Glutamatergic neuron (in vitro differentiated cells): Measurements from ENCODE around the gene MRPL11. TPM values are rescaled to one million over a fixed set of nuclear protein-coding genes. Genes with fewer than 3 reads are reported as not detected.

ENCODE experiments used
- DNase-seq: peaks from one replicate; pipeline ENCODE4 v3.0.0; 2022
- H3K27ac Mint-ChIP-seq: one replicate; pipeline ENCODE4 v1.8.0; 2020; ENCODE audit warnings: mild to moderate bottlenecking, mixed read lengths, inconsistent platforms; ENCODE audit not compliant: unreplicated experiment
- H3K27me3 Mint-ChIP-seq: one replicate; pipeline ENCODE4 v1.8.0; 2020; ENCODE audit warnings: mild to moderate bottlenecking, moderate library complexity, mixed read lengths, inconsistent platforms; ENCODE audit not compliant: unreplicated experiment
- H3K36me3 Mint-ChIP-seq: one replicate; pipeline ENCODE4 v1.8.0; 2020; ENCODE audit warnings: mild to moderate bottlenecking, mixed read lengths, inconsistent platforms; ENCODE audit not compliant: unreplicated experiment
- H3K4me1 Mint-ChIP-seq: one replicate; pipeline ENCODE4 v1.8.0; 2020; ENCODE audit warnings: mild to moderate bottlenecking, low read depth, mixed read lengths, inconsistent platforms; ENCODE audit not compliant: unreplicated experiment
- H3K4me3 Mint-ChIP-seq: one replicate; pipeline ENCODE4 v1.8.0; 2020; ENCODE audit warnings: mild to moderate bottlenecking, mixed read lengths, inconsistent platforms; ENCODE audit not compliant: unreplicated experiment
- H3K9me3 Mint-ChIP-seq: one replicate; pipeline ENCODE4 v1.8.0; 2020; ENCODE audit warnings: mild to moderate bottlenecking, moderate library complexity, mixed read lengths, inconsistent platforms; ENCODE audit not compliant: unreplicated experiment
- CTCF ChIP-seq: fragments of 200-600 bp; sonication (generic); IDR thresholded peaks from one replicate; pipeline ENCODE4 v1.5.0; 2021; ENCODE audit not compliant: partially characterized antibody, unreplicated experiment
- total RNA-seq: library from RNA; stranded (reverse); fragmentation: NEBNext Ultra II Directional; extraction: Animal tissue kit (Norgen Biotek cat#: 25700); gene quantifications from one replicate; pipeline ENCODE4 v1.2.1, GENCODE V29; 2021; ENCODE audit not compliant: unreplicated experiment

The MRPL11 gene
- total RNA-seq, 1 donor from 2014 or later = 27.5 TPM

- Mint-ChIP-seq H3K27ac (no peak overlapping the region), H3K4me1 (no peaks in the 10 kb centered on the region), H3K36me3 (no peaks in the 10 kb centered on the region), H3K9me3 (peaks cover 3% of the 10 kb centered on the region), H3K27me3 (peaks cover 10% of the 10 kb centered on the region), H3K4me3 (no peak overlapping the region)
- peak; percentile 96 for TF ChIP-seq CTCF
- peak; percentile 84 for DNase-seq
These were observed 8.6 kb downstream of the MRPL11 start for GRCh38 chr11:66429983-66430602.

DNA sequence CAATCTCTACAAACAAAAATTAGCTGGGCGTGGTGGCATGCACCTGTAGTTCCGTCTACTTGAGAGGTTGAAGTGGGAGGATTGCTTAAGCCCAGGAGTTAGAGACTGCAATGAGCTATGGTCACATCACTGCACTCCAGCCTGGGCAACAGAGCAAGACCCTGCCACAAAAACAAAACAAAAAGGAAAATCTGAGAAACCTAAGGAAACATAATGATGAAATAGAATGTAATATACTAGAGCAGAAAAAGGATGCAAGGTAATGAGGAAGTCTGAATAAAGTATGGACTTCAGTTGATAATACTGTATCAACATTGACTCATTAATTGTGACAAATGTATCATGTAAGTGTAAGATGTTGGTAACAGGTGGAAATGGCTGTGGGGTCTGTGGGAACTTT is 9.7 kb downstream of the MRPL11 start:
- Mint-ChIP-seq H3K4me1 (no peaks in the 10 kb centered on the region), H3K36me3 (no peaks in the 10 kb centered on the region), H3K4me3 (peak overlapping the region; percentile 30), H3K27ac (no peak overlapping the region), H3K9me3 (peaks cover 3% of the 10 kb centered on the region), H3K27me3 (peaks cover 14% of the 10 kb centered on the region)
- TF ChIP-seq CTCF = no peak
- no peak for DNase-seq

GRCh38 chr11:66426314-66426713 is 12.3 kb downstream of the MRPL11 start:
- no peak for TF ChIP-seq CTCF
- Mint-ChIP-seq H3K27me3 (peaks cover 23% of the 10 kb centered on the region), H3K27ac (no peak overlapping the region), H3K9me3 (peaks cover 3% of the 10 kb centered on the region), H3K4me1 (no peaks in the 10 kb centered on the region), H3K36me3 (no peaks in the 10 kb centered on the region), H3K4me3 (no peak overlapping the region)
- no peak for DNase-seq

- Mint-ChIP-seq H3K9me3 (peaks cover 10% of the 10 kb centered on the region), H3K4me1 (peaks cover 23% of the 10 kb centered on the region), H3K4me3 (peak overlapping the region; percentile 88), H3K27ac (no peak overlapping the region), H3K36me3 (no peaks in the 10 kb centered on the region), H3K27me3 (peaks cover 26% of the 10 kb centered on the region)
- peak; percentile 39 for DNase-seq
- no peak for TF ChIP-seq CTCF
These were observed 17.0 kb downstream of the MRPL11 start for GRCh38 chr11:66421492-66422205.
